ENCODE data around the gene KIAA0319L. TPM values are rescaled to one million over a fixed set of nuclear protein-coding genes. Genes with fewer than 3 reads are reported as not detected.

Gene KIAA0319L
- total and polyA plus RNA-seq, 2 donors, result 15.3 to 25.6 TPM

GRCh38 chr1:35575416-35575958 lies 18.3 kb upstream of the KIAA0319L start:
- no peak for DNase-seq (ENCODE audit: low read depth in 6 of 9, low spot score in 9 of 9)
- Histone ChIP-seq H3K27ac (ENCODE audit: low read depth in 1 of 2, low read length in 1 of 2) (no peak overlapping the region), H3K4me1 (ENCODE audit: control insufficient read depth in 2 of 2, insufficient read depth in 2 of 2, low read length in 2 of 2) (peaks cover 8 to 33% of the 10 kb centered on the region in 2 donors), H3K9me3 (ENCODE audit: control insufficient read depth in 2 of 2, insufficient read depth in 1 of 2, low read length in 1 of 2) (peaks cover 0 to 1% of the 10 kb centered on the region in 2 donors), H3K4me3 (ENCODE audit: low read length in 2 of 2) (no peak overlapping the region), H3K36me3 (ENCODE audit: control insufficient read depth in 2 of 2, insufficient read depth in 2 of 2, low read length in 1 of 2) (no peaks in the 10 kb centered on the region), H3K27me3 (ENCODE audit: control insufficient read depth in 2 of 2, insufficient read depth in 1 of 2, low read length in 1 of 2) (peaks cover 23 to 76% of the 10 kb centered on the region in 2 donors)
- 98% methylated on average over 5 of the region's 5 CpGs for WGBS

- DNase-seq (ENCODE audit: low read depth in 6 of 9, low spot score in 9 of 9), result no peak
- Histone ChIP-seq H3K36me3 (ENCODE audit: control insufficient read depth in 2 of 2, insufficient read depth in 2 of 2, low read length in 1 of 2) (no peaks in the 10 kb centered on the region), H3K27ac (ENCODE audit: low read depth in 1 of 2, low read length in 1 of 2) (no peak overlapping the region), H3K4me3 (ENCODE audit: low read length in 2 of 2) (no peak overlapping the region), H3K27me3 (ENCODE audit: control insufficient read depth in 2 of 2, insufficient read depth in 1 of 2, low read length in 1 of 2) (peaks cover 23 to 78% of the 10 kb centered on the region in 2 donors), H3K9me3 (ENCODE audit: control insufficient read depth in 2 of 2, insufficient read depth in 1 of 2, low read length in 1 of 2) (peaks cover 0 to 1% of the 10 kb centered on the region in 2 donors), H3K4me1 (ENCODE audit: control insufficient read depth in 2 of 2, insufficient read depth in 2 of 2, low read length in 2 of 2) (peaks cover 8 to 33% of the 10 kb centered on the region in 2 donors)
- 94% methylated on average over 30 of the region's 30 CpGs for WGBS
These were observed 17.6 kb upstream of the KIAA0319L start for GRCh38 chr1:35574655-35575415.

GRCh38 chr1:35574125-35574654 lies 17.0 kb upstream of the KIAA0319L start:
- Histone ChIP-seq H3K4me3 (ENCODE audit: low read length in 2 of 2) (no peak overlapping the region), H3K36me3 (ENCODE audit: control insufficient read depth in 2 of 2, insufficient read depth in 2 of 2, low read length in 1 of 2) (no peaks in the 10 kb centered on the region), H3K27ac (ENCODE audit: low read depth in 1 of 2, low read length in 1 of 2) (no peak overlapping the region), H3K27me3 (ENCODE audit: control insufficient read depth in 2 of 2, insufficient read depth in 1 of 2, low read length in 1 of 2) (peaks cover 23 to 78% of the 10 kb centered on the region in 2 donors), H3K4me1 (ENCODE audit: control insufficient read depth in 2 of 2, insufficient read depth in 2 of 2, low read length in 2 of 2) (peaks cover 8 to 33% of the 10 kb centered on the region in 2 donors), H3K9me3 (ENCODE audit: control insufficient read depth in 2 of 2, insufficient read depth in 1 of 2, low read length in 1 of 2) (peaks cover 0 to 1% of the 10 kb centered on the region in 2 donors)
- WGBS, result 95% methylated on average over 48 of the region's 48 CpGs
- DNase-seq (ENCODE audit: low read depth in 6 of 9, low spot score in 9 of 9), result no peak

GRCh38 chr1:35573198-35574124 lies 16.3 kb upstream of the KIAA0319L start, which contains the start of gene TFAP2E:
TSS of gene TFAP2E (plus strand) at chr1:35573314. CDS start at chr1:35573578, 264 bp downstream.
- Histone ChIP-seq H3K9me3 (ENCODE audit: control insufficient read depth in 2 of 2, insufficient read depth in 1 of 2, low read length in 1 of 2) (peaks cover 0 to 1% of the 10 kb centered on the region in 2 donors), H3K27me3 (ENCODE audit: control insufficient read depth in 2 of 2, insufficient read depth in 1 of 2, low read length in 1 of 2) (peaks cover 23 to 77% of the 10 kb centered on the region in 2 donors), H3K4me3 (ENCODE audit: low read length in 2 of 2) (peak within 1 kb of the TSS; percentile 24 to 47), H3K36me3 (ENCODE audit: control insufficient read depth in 2 of 2, insufficient read depth in 2 of 2, low read length in 1 of 2) (no peaks in the 10 kb centered on the region), H3K4me1 (ENCODE audit: control insufficient read depth in 2 of 2, insufficient read depth in 2 of 2, low read length in 2 of 2) (peaks cover 8 to 32% of the 10 kb centered on the region in 2 donors), H3K27ac (ENCODE audit: low read depth in 1 of 2, low read length in 1 of 2) (no peak within 1 kb of the TSS)
- DNase-seq (ENCODE audit: low read depth in 6 of 9, low spot score in 9 of 9), result peak in 1 of 9 donors; percentile 45
- 39% methylated on average over 95 of the region's 95 CpGs for WGBS

- Histone ChIP-seq H3K27ac (ENCODE audit: low read depth in 1 of 2, low read length in 1 of 2) (no peak overlapping the region), H3K27me3 (ENCODE audit: control insufficient read depth in 2 of 2, insufficient read depth in 1 of 2, low read length in 1 of 2) (peaks cover 23 to 68% of the 10 kb centered on the region in 2 donors), H3K4me3 (ENCODE audit: low read length in 2 of 2) (no peak overlapping the region), H3K4me1 (ENCODE audit: control insufficient read depth in 2 of 2, insufficient read depth in 2 of 2, low read length in 2 of 2) (peaks cover 3 to 20% of the 10 kb centered on the region in 2 donors), H3K36me3 (ENCODE audit: control insufficient read depth in 2 of 2, insufficient read depth in 2 of 2, low read length in 1 of 2) (no peaks in the 10 kb centered on the region), H3K9me3 (ENCODE audit: control insufficient read depth in 2 of 2, insufficient read depth in 1 of 2, low read length in 1 of 2) (peaks cover 0 to 1% of the 10 kb centered on the region in 2 donors)
- WGBS, result 100% methylated on average over 2 of the region's 2 CpGs
- DNase-seq (ENCODE audit: low read depth in 6 of 9, low spot score in 9 of 9), result no peak
These were observed 15.1 kb upstream of the KIAA0319L start for GRCh38 chr1:35572296-35572695.

GRCh38 chr1:35571263-35571662 lies 14.1 kb upstream of the KIAA0319L start:
- Histone ChIP-seq H3K36me3 (ENCODE audit: control insufficient read depth in 2 of 2, insufficient read depth in 2 of 2, low read length in 1 of 2) (peaks cover 0 to 3% of the 10 kb centered on the region in 2 donors), H3K4me1 (ENCODE audit: control insufficient read depth in 2 of 2, insufficient read depth in 2 of 2, low read length in 2 of 2) (peaks cover 3 to 15% of the 10 kb centered on the region in 2 donors), H3K9me3 (ENCODE audit: control insufficient read depth in 2 of 2, insufficient read depth in 1 of 2, low read length in 1 of 2) (peaks cover 0 to 1% of the 10 kb centered on the region in 2 donors), H3K4me3 (ENCODE audit: low read length in 2 of 2) (no peak overlapping the region), H3K27me3 (ENCODE audit: control insufficient read depth in 2 of 2, insufficient read depth in 1 of 2, low read length in 1 of 2) (peaks cover 23 to 58% of the 10 kb centered on the region in 2 donors), H3K27ac (ENCODE audit: low read depth in 1 of 2, low read length in 1 of 2) (no peak overlapping the region)
- WGBS, result 90% methylated on average over 8 of the region's 8 CpGs
- no peak for DNase-seq (ENCODE audit: low read depth in 6 of 9, low spot score in 9 of 9)

- Histone ChIP-seq H3K36me3 (ENCODE audit: control insufficient read depth in 2 of 2, insufficient read depth in 2 of 2, low read length in 1 of 2) (peaks cover 0 to 6% of the 10 kb centered on the region in 2 donors), H3K9me3 (ENCODE audit: control insufficient read depth in 2 of 2, insufficient read depth in 1 of 2, low read length in 1 of 2) (peaks cover 0 to 1% of the 10 kb centered on the region in 2 donors), H3K4me3 (ENCODE audit: low read length in 2 of 2) (no peak overlapping the region), H3K4me1 (ENCODE audit: control insufficient read depth in 2 of 2, insufficient read depth in 2 of 2, low read length in 2 of 2) (peaks cover 3 to 14% of the 10 kb centered on the region in 2 donors), H3K27ac (ENCODE audit: low read depth in 1 of 2, low read length in 1 of 2) (no peak overlapping the region), H3K27me3 (ENCODE audit: control insufficient read depth in 2 of 2, insufficient read depth in 1 of 2, low read length in 1 of 2) (peaks cover 23 to 52% of the 10 kb centered on the region in 2 donors)
- WGBS, result 96% methylated on average over 10 of the region's 10 CpGs
- DNase-seq (ENCODE audit: low read depth in 6 of 9, low spot score in 9 of 9), result no peak
These were observed 13.5 kb upstream of the KIAA0319L start for GRCh38 chr1:35570589-35571137.

- Histone ChIP-seq H3K4me1 (ENCODE audit: control insufficient read depth in 2 of 2, insufficient read depth in 2 of 2, low read length in 2 of 2) (peaks cover 3 to 13% of the 10 kb centered on the region in 2 donors), H3K27me3 (ENCODE audit: control insufficient read depth in 2 of 2, insufficient read depth in 1 of 2, low read length in 1 of 2) (peaks cover 23 to 44% of the 10 kb centered on the region in 2 donors), H3K27ac (ENCODE audit: low read depth in 1 of 2, low read length in 1 of 2) (no peak overlapping the region), H3K9me3 (ENCODE audit: control insufficient read depth in 2 of 2, insufficient read depth in 1 of 2, low read length in 1 of 2) (peaks cover 0 to 1% of the 10 kb centered on the region in 2 donors), H3K36me3 (ENCODE audit: control insufficient read depth in 2 of 2, insufficient read depth in 2 of 2, low read length in 1 of 2) (peaks cover 2 to 8% of the 10 kb centered on the region in 2 donors), H3K4me3 (ENCODE audit: low read length in 2 of 2) (no peak overlapping the region)
- WGBS, result 96% methylated on average over 1 of the region's 1 CpG
- DNase-seq (ENCODE audit: low read depth in 6 of 9, low spot score in 9 of 9), result no peak
These were observed 12.7 kb upstream of the KIAA0319L start for GRCh38 chr1:35569936-35570335.
